ENCODE data around the gene GAL3ST1. TPM values are rescaled to one million over a fixed set of nuclear protein-coding genes. Genes with fewer than 3 reads are reported as not detected.

The GAL3ST1 gene
- total and polyA plus RNA-seq, 2 of the 8 experiments (the other 6 are each of a cell fraction or from before 2014, with no cell fraction given) = 11.0 to 32.5 TPM

DNA sequence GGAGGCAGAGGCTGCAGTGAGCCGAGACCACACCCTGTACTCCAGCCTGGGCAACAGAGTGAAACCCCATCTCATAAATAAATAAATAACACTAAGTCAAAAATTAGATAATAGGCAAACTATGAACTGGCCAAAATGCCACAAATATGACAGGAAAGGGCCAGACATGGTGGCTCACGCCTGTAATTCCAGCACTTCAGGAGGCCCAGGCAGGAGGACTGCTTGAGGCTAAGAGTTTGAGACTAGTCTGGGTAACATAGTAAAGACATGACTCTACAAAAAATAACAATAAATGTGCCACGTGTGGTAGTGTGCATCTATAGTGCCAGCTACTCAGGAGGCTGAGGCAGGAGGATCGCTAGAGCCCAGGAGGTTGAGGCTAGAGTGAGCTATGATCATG, 47.8 kb downstream of the GAL3ST1 start:
- Histone ChIP-seq H3K9ac (replicated peaks in 1 of 4; ENCODE audit: extremely low read depth in 1 of 4, low read depth in 3 of 4, low read length in 3 of 4) (no peak overlapping the region), H3K18ac (ENCODE audit: extremely low read depth, low read length) (no peak overlapping the region), H2BK12ac (ENCODE audit: low read depth, low read length) (no peak overlapping the region), H2BK20ac (ENCODE audit: low read length) (no peak overlapping the region), H3K4me1 (replicated peaks in 1 of 4; ENCODE audit: control insufficient read depth in 3 of 4, insufficient read depth in 4 of 4, low read length in 3 of 4) (no peaks in the 10 kb centered on the region), H3K23ac (ENCODE audit: insufficient read length) (no peak overlapping the region), H3K79me1 (ENCODE audit: low read depth, low read length) (no peaks in the 10 kb centered on the region), H3K4ac (replicated peaks; ENCODE audit: insufficient read length, low read depth, low read length) (no peak overlapping the region), H3K79me2 (ENCODE audit: control insufficient read depth in 1 of 2, insufficient read depth in 2 of 2, low read length in 2 of 2) (no peaks in the 10 kb centered on the region), H3K36me3 (ENCODE audit: control insufficient read depth in 2 of 4, insufficient read depth in 4 of 4, low read length in 3 of 4) (no peaks in the 10 kb centered on the region), H4K91ac (replicated peaks; ENCODE audit: insufficient read length, low read length) (no peak overlapping the region), H3K27ac (ENCODE audit: low read depth, low read length) (no peak overlapping the region), H3K56ac (replicated peaks; ENCODE audit: insufficient read length, low read depth, low read length) (no peak overlapping the region), H4K5ac (ENCODE audit: insufficient read length, low read depth, low read length) (no peak overlapping the region), H4K8ac (ENCODE audit: extremely low read depth, insufficient read depth, low read length) (no peak overlapping the region), H2BK120ac (replicated peaks; ENCODE audit: low read depth, low read length) (no peak overlapping the region), H3K27me3 (replicated peaks in 1 of 4; ENCODE audit: control insufficient read depth in 3 of 4, extremely low read depth in 1 of 4, insufficient read depth in 3 of 4, low read length in 3 of 4) (no peaks in the 10 kb centered on the region; a peak in 1 of 7 replicates), H2AFZ (ENCODE audit: low read length) (no peak overlapping the region), H4K20me1 (replicated peaks in 1 of 2; ENCODE audit: control insufficient read depth in 1 of 2, insufficient read depth in 2 of 2, low read length in 2 of 2) (no peaks in the 10 kb centered on the region), H2BK5ac (ENCODE audit: low read depth, low read length) (no peak overlapping the region), H3K23me2 (ENCODE audit: low read depth, low read length) (no peaks in the 10 kb centered on the region), H3K4me2 (ENCODE audit: insufficient read depth in 1 of 2, low read depth in 2 of 2, low read length in 2 of 2) (no peak overlapping the region), H3K9me3 (ENCODE audit: insufficient read depth in 2 of 2, low read depth in 1 of 2, low read length in 1 of 2) (no peaks in the 10 kb centered on the region), H3K14ac (ENCODE audit: insufficient read length) (no peak overlapping the region), H2BK15ac (ENCODE audit: low read length) (no peak overlapping the region), H3K4me3 (ENCODE audit: extremely low read depth in 1 of 4, insufficient read depth in 2 of 4, low read depth in 3 of 4, low read length in 4 of 4) (no peak overlapping the region), H2AK5ac (ENCODE audit: low read depth, low read length) (no peak overlapping the region)
- ChIA-PET POLR2A (ENCODE audit: partially characterized antibody) (no interaction called here), CTCF (ENCODE audit: partially characterized antibody) (no interaction called here)
- WGBS, 2 experiments (ENCODE audit: extremely low coverage in 1 of 2, insufficient coverage in 1 of 2, insufficient read length in 1 of 2, insufficient replicate concordance in 2 of 2, low coverage in 1 of 2, low lambda C conversion rate in 2 of 2, missing lambda C conversion rate in 1 of 2) = 85% methylated on average over 4 of the region's 4 CpGs; no CpG with 5 or more reads in 1 of the 2 experiments
- FAIRE-seq (no peak), DNase-seq (ENCODE audit: low read depth in 1 of 2, low spot score in 2 of 2) (no peak)
- TF ChIP-seq JUND (IDR thresholded peaks at IDR 0.05; ENCODE audit: low read length) (no peak), GTF2F1 (IDR thresholded peaks at IDR 0.05; ENCODE audit: borderline replicate concordance, low read depth, low read length) (no peak), PHF8 (conservative IDR thresholded peaks at IDR 0.05; ENCODE audit: low read depth, low read length) (no peak), NRF1 (IDR thresholded peaks at IDR 0.05; ENCODE audit: low read depth, low read length) (no peak), CBX5 (IDR thresholded peaks at IDR 0.05; ENCODE audit: low read depth, low read length) (no peak), CHD1 (IDR thresholded peaks at IDR 0.05; ENCODE audit: low read depth, low read length) (no peak), CTBP2 (IDR thresholded peaks at IDR 0.05; ENCODE audit: borderline replicate concordance, insufficient read depth, insufficient read length, low read length) (no peak), ZNF274 (IDR thresholded peaks at IDR 0.05; ENCODE audit: borderline replicate concordance, extremely low read depth, low read length) (no peak), RNF2 (IDR thresholded peaks at IDR 0.05; ENCODE audit: borderline replicate concordance, low read depth, low read length, missing control alignments, poor library complexity, severe bottlenecking) (no peak), HDAC2 (IDR thresholded peaks at IDR 0.05; ENCODE audit: borderline replicate concordance in 1 of 2, low read depth in 2 of 2, low read length in 2 of 2) (no peak), RFX5 (IDR thresholded peaks at IDR 0.05; ENCODE audit: borderline replicate concordance, low read depth, low read length) (no peak)
- TF ChIP-seq, protein P1, sequence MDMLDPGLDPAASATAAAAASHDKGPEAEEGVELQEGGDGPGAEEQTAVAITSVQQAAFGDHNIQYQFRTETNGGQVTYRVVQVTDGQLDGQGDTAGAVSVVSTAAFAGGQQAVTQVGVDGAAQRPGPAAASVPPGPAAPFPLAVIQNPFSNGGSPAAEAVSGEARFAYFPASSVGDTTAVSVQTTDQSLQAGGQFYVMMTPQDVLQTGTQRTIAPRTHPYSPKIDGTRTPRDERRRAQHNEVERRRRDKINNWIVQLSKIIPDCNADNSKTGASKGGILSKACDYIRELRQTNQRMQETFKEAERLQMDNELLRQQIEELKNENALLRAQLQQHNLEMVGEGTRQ (IDR thresholded peaks at IDR 0.05; ENCODE audit: low read length) = no peak

Data from H1 (cell line).